Mesendoderm (in vitro differentiated cells): ENCODE measurements around the gene PABPC1L.

Source experiments
- DNase-seq: peaks from one replicate; pipeline ENCODE4 v3.0.0; 2013
- H2AK5ac ChIP-seq: 2 replicates; pipeline ENCODE4 v1.6.1; 2013; ENCODE audit warnings: low read length, inconsistent platforms
- H2BK120ac ChIP-seq: 2 replicates; pipeline ENCODE4 v1.6.1; 2013; ENCODE audit warnings: low read depth, mild to moderate bottlenecking, low read length, moderate library complexity, mixed read lengths
- H2BK15ac ChIP-seq: replicated peaks from 2 replicates; pipeline ENCODE4 v1.6.1; 2013; ENCODE audit warnings: low read depth, mild to moderate bottlenecking, moderate library complexity
- H2BK5ac ChIP-seq: 2 replicates; pipeline ENCODE4 v1.6.1; 2013; ENCODE audit warnings: low read length, inconsistent platforms
- H3K18ac ChIP-seq: 2 replicates; pipeline ENCODE4 v1.6.1; 2013; ENCODE audit warnings: mild to moderate bottlenecking, low read length, mixed read lengths
- H3K23ac ChIP-seq: one replicate; pipeline ENCODE4 v1.6.1; 2013; ENCODE audit warnings: low read length
- H3K27ac ChIP-seq: 2 replicates; pipeline ENCODE4 v1.5.1; 2013; ENCODE audit warnings: low read depth, mild to moderate bottlenecking, inconsistent platforms, low read length, moderate library complexity
- H3K27me3 ChIP-seq: 2 replicates; pipeline ENCODE4 v1.6.1; 2013; ENCODE audit warnings: low read length, control low read depth, mild to moderate bottlenecking, inconsistent platforms; ENCODE audit not compliant: insufficient read depth, poor library complexity
- H3K36me3 ChIP-seq: 2 replicates; pipeline ENCODE4 v1.6.1; 2013; ENCODE audit warnings: low read length, inconsistent platforms; ENCODE audit not compliant: control insufficient read depth, insufficient read depth
- H3K4ac ChIP-seq: one replicate; pipeline ENCODE4 v1.6.1; 2013; ENCODE audit warnings: low read depth, mild to moderate bottlenecking, low read length, moderate library complexity
- H3K4me1 ChIP-seq: 2 replicates; pipeline ENCODE4 v1.6.1; 2013; ENCODE audit warnings: low read depth, low read length, inconsistent platforms; ENCODE audit not compliant: control insufficient read depth
- H3K4me2 ChIP-seq: 2 replicates; pipeline ENCODE4 v1.6.1; 2013; ENCODE audit warnings: low read length
- H3K4me3 ChIP-seq: 2 replicates; pipeline ENCODE4 v1.5.1; 2013; ENCODE audit warnings: mild to moderate bottlenecking, low read length
- H3K56ac ChIP-seq: one replicate; pipeline ENCODE4 v1.6.1; 2013; ENCODE audit warnings: low read length
- H3K79me1 ChIP-seq: 2 replicates; pipeline ENCODE4 v1.6.1; 2013; ENCODE audit warnings: low read length, inconsistent platforms
- H3K79me2 ChIP-seq: 2 replicates; pipeline ENCODE4 v1.6.1; 2013; ENCODE audit warnings: mild to moderate bottlenecking, low read length; ENCODE audit not compliant: control insufficient read depth, insufficient read depth
- H3K9ac ChIP-seq: 2 replicates; pipeline ENCODE4 v1.6.1; 2013; ENCODE audit warnings: low read length, inconsistent platforms
- H4K5ac ChIP-seq: one replicate; pipeline ENCODE4 v1.6.1; 2013; ENCODE audit warnings: low read length
- H4K8ac ChIP-seq: one replicate; pipeline ENCODE4 v1.6.1; 2013; ENCODE audit warnings: low read depth, mild to moderate bottlenecking, control low read depth, low read length, moderate library complexity
- WGBS: extraction: QIAGEN DNeasy Blood & Tissue Kit; methylation state at CpG from one replicate; pipeline ENCODE4 v1.1.7; 2013; ENCODE audit warnings: low lambda C conversion rate, missing lambda C conversion rate; ENCODE audit not compliant: insufficient coverage; ENCODE audit errors: extremely low coverage; 5-methylcytosine and 5-hydroxymethylcytosine counted together

The PABPC1L gene

DNA sequence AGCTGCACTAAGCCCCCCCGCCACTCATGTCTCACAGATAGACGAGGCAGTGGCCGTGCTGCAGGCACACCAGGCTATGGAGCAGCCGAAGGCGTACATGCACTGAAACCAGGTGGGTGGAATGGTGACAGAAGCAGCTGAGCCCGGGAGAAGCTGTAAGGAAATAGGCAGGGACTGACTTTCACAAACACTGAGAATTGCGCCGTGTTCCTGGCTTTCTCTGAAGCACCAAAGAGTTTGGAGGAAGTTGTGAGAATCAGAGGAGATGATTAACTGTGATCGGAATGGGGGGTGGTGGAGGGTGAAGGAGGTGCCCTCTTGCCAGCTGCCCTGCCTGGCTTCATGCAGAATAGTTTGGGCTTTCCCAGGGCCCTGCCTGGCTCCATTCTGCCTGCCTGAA lies 28.8 kb downstream of the PABPC1L start:
- Histone ChIP-seq H3K18ac (no peak overlapping the region), H2AK5ac (no peak overlapping the region), H3K9ac (no peak overlapping the region), H3K79me2 (no peaks in the 10 kb centered on the region), H2BK5ac (no peak overlapping the region), H3K4me3 (no peak overlapping the region), H3K56ac (no peak overlapping the region), H3K27me3 (no peaks in the 10 kb centered on the region), H3K36me3 (peaks cover 18% of the 10 kb centered on the region), H3K4ac (no peak overlapping the region), H4K8ac (no peak overlapping the region), H2BK15ac (no peak overlapping the region), H3K4me1 (no peaks in the 10 kb centered on the region), H3K79me1 (no peaks in the 10 kb centered on the region), H2BK120ac (no peak overlapping the region), H4K5ac (no peak overlapping the region), H3K23ac (no peak overlapping the region), H3K4me2 (no peak overlapping the region), H3K27ac (no peak overlapping the region)
- no CpG with 5 or more reads among the region's 9 CpGs for WGBS
- no peak for DNase-seq

DNA sequence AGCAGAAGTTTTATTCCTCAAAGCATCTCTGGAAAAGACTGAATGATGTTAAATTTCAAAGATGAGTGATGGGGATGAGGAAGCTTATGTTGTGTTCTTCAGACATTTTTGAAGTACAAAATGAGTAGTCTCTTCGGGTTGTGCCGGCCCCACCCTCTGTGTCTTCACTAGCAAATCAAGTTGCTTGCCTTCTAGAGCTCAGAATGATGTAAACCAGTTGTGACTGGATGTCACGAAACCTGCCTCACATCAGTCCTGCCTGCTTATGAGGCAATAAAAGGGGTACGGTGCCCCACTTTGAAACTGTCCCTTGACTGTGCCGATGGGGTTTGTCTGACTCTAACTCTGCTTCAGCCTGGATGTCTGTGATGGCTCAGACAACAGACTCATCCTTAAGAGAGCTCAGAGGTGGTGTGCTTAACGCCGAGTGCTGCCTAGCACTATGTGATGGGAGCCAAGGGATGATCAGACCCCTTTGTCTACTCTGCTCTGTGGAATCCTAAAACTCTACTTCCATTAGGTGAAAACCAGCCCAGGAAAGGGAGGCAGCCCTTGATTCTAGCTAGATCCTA lies 31.3 kb downstream of the PABPC1L start:
- H3K27me3 ChIP-seq, result no peaks in the 10 kb centered on the region
- no CpG with 5 or more reads among the region's 7 CpGs for WGBS
- no peak overlapping the region for H3K4me3 ChIP-seq
- no peaks in the 10 kb centered on the region for H3K79me1 ChIP-seq
- no peak overlapping the region for H2BK5ac ChIP-seq
- no peak overlapping the region for H3K27ac ChIP-seq
- H2BK15ac ChIP-seq, result no peak overlapping the region
- no peak overlapping the region for H2AK5ac ChIP-seq
- no peak overlapping the region for H3K4ac ChIP-seq
- H3K56ac ChIP-seq, result no peak overlapping the region
- no peak overlapping the region for H3K4me2 ChIP-seq
- no peak overlapping the region for H3K18ac ChIP-seq
- no peak overlapping the region for H4K8ac ChIP-seq
- peaks cover 15% of the 10 kb centered on the region for H3K36me3 ChIP-seq
- H2BK120ac ChIP-seq, result no peak overlapping the region
- no peaks in the 10 kb centered on the region for H3K79me2 ChIP-seq
- H3K9ac ChIP-seq, result no peak overlapping the region
- H3K4me1 ChIP-seq, result no peaks in the 10 kb centered on the region
- H3K23ac ChIP-seq, result no peak overlapping the region
- H4K5ac ChIP-seq, result no peak overlapping the region
- no peak for DNase-seq

DNA sequence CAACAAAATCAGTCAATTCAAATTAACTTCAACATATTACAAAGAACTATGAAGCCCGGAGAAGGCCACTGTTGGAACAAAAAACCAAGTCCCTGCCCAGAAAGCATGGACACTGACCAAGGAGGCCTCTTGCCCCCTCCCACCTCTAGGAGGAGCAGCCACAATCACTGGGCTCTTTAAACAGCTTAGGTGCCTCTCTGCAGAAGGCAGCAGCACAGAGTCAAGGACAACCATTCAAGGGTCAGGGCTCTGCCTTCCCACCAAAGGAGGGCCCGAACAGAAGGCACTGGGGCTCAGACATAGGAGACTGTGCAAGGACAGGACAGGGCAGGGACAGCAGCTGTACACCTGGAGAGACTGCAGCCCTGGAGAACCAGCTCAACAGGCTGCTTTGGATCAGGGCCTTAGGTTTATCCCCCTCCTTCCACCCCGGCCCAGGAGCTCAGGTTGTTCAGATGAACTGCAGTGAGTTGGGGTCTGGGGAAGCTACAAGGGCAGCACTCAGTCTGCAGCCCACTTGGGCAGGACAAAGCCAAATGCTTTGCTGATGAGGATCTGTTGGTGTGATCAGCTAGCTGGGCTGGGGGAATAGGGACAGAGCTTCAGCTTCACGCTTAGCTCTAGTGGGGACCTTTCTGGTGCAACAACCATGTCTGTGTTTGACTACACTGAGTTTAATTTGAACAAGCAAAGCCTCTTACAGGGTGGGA lies 32.6 kb downstream of the PABPC1L start:
- no peak overlapping the region for H3K56ac ChIP-seq
- no CpG with 5 or more reads among the region's 4 CpGs for WGBS
- H2BK5ac ChIP-seq, result no peak overlapping the region
- H3K27ac ChIP-seq, result no peak overlapping the region
- no peak overlapping the region for H3K23ac ChIP-seq
- no peak overlapping the region for H4K5ac ChIP-seq
- H4K8ac ChIP-seq, result no peak overlapping the region
- H3K4me2 ChIP-seq, result no peak overlapping the region
- no peak overlapping the region for H3K4ac ChIP-seq
- no peaks in the 10 kb centered on the region for H3K79me1 ChIP-seq
- no peaks in the 10 kb centered on the region for H3K27me3 ChIP-seq
- H3K36me3 ChIP-seq, result peaks cover 9% of the 10 kb centered on the region
- H3K18ac ChIP-seq, result no peak overlapping the region
- H2BK15ac ChIP-seq, result no peak overlapping the region
- no peaks in the 10 kb centered on the region for H3K79me2 ChIP-seq
- H3K4me3 ChIP-seq, result no peak overlapping the region
- H2BK120ac ChIP-seq, result no peak overlapping the region
- no peak overlapping the region for H2AK5ac ChIP-seq
- H3K9ac ChIP-seq, result no peak overlapping the region
- DNase-seq, result peak; percentile 27
- H3K4me1 ChIP-seq, result no peaks in the 10 kb centered on the region

GRCh38 chr20:44943828-44944227 lies 34.0 kb downstream of the PABPC1L start:
- no peak overlapping the region for H2BK5ac ChIP-seq
- H2BK15ac ChIP-seq, result no peak overlapping the region
- H3K4me2 ChIP-seq, result no peak overlapping the region
- H4K5ac ChIP-seq, result no peak overlapping the region
- no peaks in the 10 kb centered on the region for H3K79me1 ChIP-seq
- H3K36me3 ChIP-seq, result peaks cover 2% of the 10 kb centered on the region
- no peak overlapping the region for H3K4ac ChIP-seq
- no peaks in the 10 kb centered on the region for H3K4me1 ChIP-seq
- DNase-seq, result no peak
- no CpG with 5 or more reads among the region's 4 CpGs for WGBS
- no peak overlapping the region for H2AK5ac ChIP-seq
- no peak overlapping the region for H3K27ac ChIP-seq
- no peak overlapping the region for H3K23ac ChIP-seq
- H3K56ac ChIP-seq, result no peak overlapping the region
- no peak overlapping the region for H2BK120ac ChIP-seq
- H4K8ac ChIP-seq, result no peak overlapping the region
- no peaks in the 10 kb centered on the region for H3K79me2 ChIP-seq
- H3K27me3 ChIP-seq, result no peaks in the 10 kb centered on the region
- H3K18ac ChIP-seq, result no peak overlapping the region
- H3K9ac ChIP-seq, result no peak overlapping the region
- H3K4me3 ChIP-seq, result no peak overlapping the region

DNA sequence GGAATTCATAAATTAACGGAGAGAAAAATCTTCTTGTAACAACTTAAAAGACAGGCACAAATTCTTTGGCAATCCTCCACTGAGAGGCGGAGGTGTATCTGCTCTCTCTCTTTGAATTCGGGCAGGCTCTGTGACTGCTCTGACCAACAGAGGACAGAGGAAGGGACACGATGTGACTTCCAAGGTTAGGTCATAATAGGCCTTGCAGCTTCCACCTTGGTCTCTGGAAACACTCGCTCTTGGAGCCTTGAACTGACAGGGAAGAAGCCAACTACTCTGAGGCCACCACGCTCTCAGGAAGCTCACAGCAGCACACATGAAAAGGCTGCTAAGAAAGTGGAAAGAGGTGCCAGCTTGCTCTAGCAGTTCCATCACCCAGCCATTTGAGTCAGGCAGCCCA lies 35.4 kb downstream of the PABPC1L start:
- H3K27ac ChIP-seq, result no peak overlapping the region
- H3K27me3 ChIP-seq, result no peaks in the 10 kb centered on the region
- no peak overlapping the region for H2BK15ac ChIP-seq
- no peak overlapping the region for H3K23ac ChIP-seq
- no peaks in the 10 kb centered on the region for H3K79me1 ChIP-seq
- no peak for DNase-seq
- H4K5ac ChIP-seq, result no peak overlapping the region
- H3K79me2 ChIP-seq, result no peaks in the 10 kb centered on the region
- no peak overlapping the region for H2BK5ac ChIP-seq
- WGBS, result no CpG with 5 or more reads among the region's 6 CpGs
- H2AK5ac ChIP-seq, result no peak overlapping the region
- no peak overlapping the region for H3K18ac ChIP-seq
- no peak overlapping the region for H4K8ac ChIP-seq
- no peak overlapping the region for H3K9ac ChIP-seq
- no peak overlapping the region for H3K4me3 ChIP-seq
- H3K36me3 ChIP-seq, result peaks cover 2% of the 10 kb centered on the region
- no peak overlapping the region for H3K4ac ChIP-seq
- no peaks in the 10 kb centered on the region for H3K4me1 ChIP-seq
- H3K56ac ChIP-seq, result no peak overlapping the region
- H2BK120ac ChIP-seq, result no peak overlapping the region
- H3K4me2 ChIP-seq, result no peak overlapping the region
